Measurements from ENCODE around the gene TTC24. TPM values are rescaled to one million over a fixed set of nuclear protein-coding genes. Genes with fewer than 3 reads are reported as not detected.
"Not testable (repeated sequence)": the region's sequence is repeated elsewhere in the genome, so short reads cannot be mapped to it uniquely, and the experiment has no call there.

Gene TTC24
- total RNA-seq, 1 donor from 2014 or later, result 5.4 TPM

DNA sequence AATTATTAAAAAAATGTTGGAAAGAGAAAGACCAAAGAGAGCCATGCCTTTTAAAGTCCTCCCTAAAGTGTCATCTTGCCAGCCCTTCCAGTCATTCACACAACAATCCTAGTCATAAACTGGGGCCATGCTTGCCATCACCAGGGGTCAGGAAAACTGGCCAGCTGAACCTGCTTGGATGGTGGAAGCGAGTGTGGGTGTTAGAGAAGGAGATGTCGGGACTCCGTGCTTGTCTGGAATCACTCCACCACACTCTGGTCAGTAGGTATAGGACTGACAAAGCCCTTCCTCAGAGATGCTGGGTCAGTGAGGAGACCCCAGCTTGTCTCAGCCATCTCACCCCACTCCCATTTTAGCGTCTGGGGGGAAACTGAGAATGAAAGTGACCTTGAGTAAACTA is 36.4 kb downstream of the TTC24 start:
- intact Hi-C loops (cut with micrococcal nuclease), result no loop called here
- Mint-ChIP-seq H3K36me3 (ENCODE audit: low read depth) (no peaks in the 10 kb centered on the region), H3K27me3 (peaks cover 60% of the 10 kb centered on the region), H3K9me3 (no peaks in the 10 kb centered on the region), H3K4me3 (no peak overlapping the region), H3K27ac (no peak overlapping the region), H3K4me1 (peaks cover 2% of the 10 kb centered on the region)
- DNase-seq, result peak; percentile 53

DNA sequence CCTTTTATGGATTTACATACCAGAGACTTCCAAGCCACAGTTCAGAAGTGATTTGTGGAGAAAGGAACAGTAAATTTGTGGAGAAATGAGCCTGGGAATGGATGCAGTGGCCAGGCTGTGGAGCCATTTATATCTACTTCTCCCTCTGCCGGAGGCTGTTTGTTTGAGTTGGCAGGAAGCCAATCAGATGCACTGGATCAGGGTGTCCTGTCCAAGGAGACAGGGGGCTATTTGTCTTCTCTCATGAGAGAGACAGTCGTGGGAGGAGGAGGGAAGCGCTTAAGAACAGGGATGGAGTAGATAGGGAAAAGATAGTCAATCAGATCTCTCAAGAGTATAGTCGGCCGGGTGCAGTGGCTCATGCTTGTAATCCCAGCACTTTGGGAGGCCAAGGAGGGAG is 36.9 kb downstream of the TTC24 start:
- Mint-ChIP-seq H3K27ac (no peak overlapping the region), H3K4me1 (peaks cover 2% of the 10 kb centered on the region), H3K27me3 (peaks cover 61% of the 10 kb centered on the region), H3K36me3 (ENCODE audit: low read depth) (no peaks in the 10 kb centered on the region), H3K4me3 (no peak overlapping the region), H3K9me3 (no peaks in the 10 kb centered on the region)
- intact Hi-C loops (cut with micrococcal nuclease), result no loop called here
- DNase-seq, result peak; percentile 52

DNA sequence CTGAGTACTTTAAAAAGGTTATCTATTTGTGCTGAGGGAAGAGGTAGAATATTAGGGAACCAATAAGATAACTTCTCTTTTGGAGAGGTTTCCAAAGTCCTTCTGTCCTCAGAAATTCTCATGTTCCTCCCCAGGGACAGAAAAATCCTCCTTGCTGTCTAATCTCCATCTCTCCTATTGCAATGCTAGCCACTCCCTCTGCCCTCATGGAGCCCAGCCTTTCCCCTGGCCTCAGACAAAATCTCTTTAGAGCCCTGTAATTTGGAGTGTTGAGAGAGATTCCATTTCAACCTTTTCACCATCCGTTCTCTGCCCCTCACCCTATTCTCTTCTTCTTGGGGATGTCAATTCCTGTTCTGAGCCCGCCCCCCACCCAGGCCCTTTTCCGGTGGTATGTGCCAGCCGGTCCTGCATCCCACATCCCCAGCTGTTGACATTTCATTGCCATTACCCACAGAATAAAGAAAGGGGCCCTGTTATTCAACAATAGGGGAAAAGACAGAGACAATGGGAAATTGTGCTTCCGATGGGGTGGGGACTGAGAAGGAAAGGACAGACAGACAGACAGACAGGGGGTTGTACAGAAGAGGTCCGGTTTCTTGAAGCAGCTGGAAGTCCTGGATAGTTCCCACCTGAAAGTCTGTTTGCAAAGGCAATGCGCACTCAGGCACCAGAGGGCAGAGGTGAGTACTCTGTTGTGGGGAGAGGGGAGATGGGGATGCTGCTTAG is 39.5 kb downstream of the TTC24 start, which contains the start of gene HAPLN2:
Gene HAPLN2, plus strand, starts transcription at position 563 of the 729 bp plus-strand sequence. CDS start 4,076 bp downstream, outside the sequence.
- Mint-ChIP-seq H3K4me3 (no peak within 1 kb of the TSS), H3K27ac (no peak within 1 kb of the TSS), H3K36me3 (ENCODE audit: low read depth) (no peaks in the 10 kb centered on the region), H3K27me3 (peaks cover 66% of the 10 kb centered on the region), H3K4me1 (peaks cover 2% of the 10 kb centered on the region), H3K9me3 (no peaks in the 10 kb centered on the region)
- DNase-seq, result peak; percentile 78
- intact Hi-C loops (cut with micrococcal nuclease), result no loop called here

DNA sequence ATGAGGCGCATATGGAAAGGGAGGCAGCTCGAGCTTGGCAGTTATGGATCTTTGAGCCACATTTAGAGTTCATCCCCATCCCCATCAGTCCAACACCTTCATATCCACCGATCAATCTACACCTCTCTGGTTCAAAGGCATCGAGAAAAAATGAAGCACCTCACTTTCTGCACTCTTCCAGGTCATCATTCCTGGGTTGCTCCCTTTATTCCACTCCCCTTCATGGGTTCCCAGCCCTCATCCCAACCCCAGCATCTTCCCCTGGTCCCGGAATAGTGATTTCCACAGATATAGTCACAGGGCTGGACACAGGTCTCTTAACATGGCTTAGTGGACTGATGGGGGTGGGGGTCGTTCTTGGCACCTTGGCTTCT is 40.0 kb downstream of the TTC24 start:
- H3K27ac Mint-ChIP-seq, result no peak overlapping the region

DNA sequence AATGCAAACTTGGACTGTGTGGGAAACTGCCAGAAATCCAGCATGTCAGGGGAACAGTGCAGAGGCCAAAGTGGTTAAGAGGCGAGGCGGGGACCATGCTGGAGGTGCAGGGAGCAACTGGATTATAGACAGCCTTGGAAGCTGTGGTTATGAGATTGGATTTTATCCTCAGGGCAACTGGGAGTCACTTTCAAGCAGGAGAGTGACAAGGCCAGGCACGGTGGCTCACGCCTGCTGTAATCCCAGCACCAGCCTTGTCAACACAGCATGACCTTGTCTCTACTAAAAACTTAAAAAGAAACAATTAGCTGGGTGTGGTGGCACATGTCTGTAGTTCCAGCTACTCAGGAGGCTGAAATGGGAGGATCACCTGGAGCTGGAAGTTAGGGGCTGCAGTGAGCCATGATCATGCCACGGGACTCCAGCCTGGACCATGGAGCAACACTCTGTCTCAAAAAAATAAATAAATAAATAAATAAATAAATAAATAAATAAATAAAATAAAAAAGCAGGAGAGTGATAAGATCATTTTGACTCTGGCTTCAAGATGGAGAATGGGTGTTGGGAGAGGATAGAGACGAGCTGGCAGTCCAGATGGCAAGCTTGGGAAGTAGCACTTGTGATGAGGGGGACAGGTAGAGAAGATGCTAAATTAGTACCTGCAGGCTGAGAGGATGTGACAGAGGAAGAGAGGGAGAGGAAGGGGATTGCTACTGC is 43.2 kb downstream of the TTC24 start:
- peaks cover 10% of the 10 kb centered on the region for H3K4me1 Mint-ChIP-seq
- intact Hi-C loops (cut with micrococcal nuclease), result loop anchor here (10.0 kb wide), 1 partner anchor 302 kb away; the partner anchor contains the start of gene LRRC71
- no peak overlapping the region for H3K27ac Mint-ChIP-seq
- H3K36me3 Mint-ChIP-seq (ENCODE audit: low read depth), result peaks cover 2% of the 10 kb centered on the region
- H3K4me3 Mint-ChIP-seq, result no peak overlapping the region
- no peak for DNase-seq
- H3K9me3 Mint-ChIP-seq, result no peaks in the 10 kb centered on the region
- H3K27me3 Mint-ChIP-seq, result peaks cover 61% of the 10 kb centered on the region

More for the DNA sequence above, 40.0 kb downstream of the TTC24 start:
- no peak for DNase-seq
- no peak overlapping the region for H3K4me3 Mint-ChIP-seq
- H3K9me3 Mint-ChIP-seq, result no peaks in the 10 kb centered on the region
- no peaks in the 10 kb centered on the region for H3K36me3 Mint-ChIP-seq (ENCODE audit: low read depth)
- H3K4me1 Mint-ChIP-seq, result peaks cover 4% of the 10 kb centered on the region
- peaks cover 65% of the 10 kb centered on the region for H3K27me3 Mint-ChIP-seq
- intact Hi-C loops (cut with micrococcal nuclease), result no loop called here

DNA sequence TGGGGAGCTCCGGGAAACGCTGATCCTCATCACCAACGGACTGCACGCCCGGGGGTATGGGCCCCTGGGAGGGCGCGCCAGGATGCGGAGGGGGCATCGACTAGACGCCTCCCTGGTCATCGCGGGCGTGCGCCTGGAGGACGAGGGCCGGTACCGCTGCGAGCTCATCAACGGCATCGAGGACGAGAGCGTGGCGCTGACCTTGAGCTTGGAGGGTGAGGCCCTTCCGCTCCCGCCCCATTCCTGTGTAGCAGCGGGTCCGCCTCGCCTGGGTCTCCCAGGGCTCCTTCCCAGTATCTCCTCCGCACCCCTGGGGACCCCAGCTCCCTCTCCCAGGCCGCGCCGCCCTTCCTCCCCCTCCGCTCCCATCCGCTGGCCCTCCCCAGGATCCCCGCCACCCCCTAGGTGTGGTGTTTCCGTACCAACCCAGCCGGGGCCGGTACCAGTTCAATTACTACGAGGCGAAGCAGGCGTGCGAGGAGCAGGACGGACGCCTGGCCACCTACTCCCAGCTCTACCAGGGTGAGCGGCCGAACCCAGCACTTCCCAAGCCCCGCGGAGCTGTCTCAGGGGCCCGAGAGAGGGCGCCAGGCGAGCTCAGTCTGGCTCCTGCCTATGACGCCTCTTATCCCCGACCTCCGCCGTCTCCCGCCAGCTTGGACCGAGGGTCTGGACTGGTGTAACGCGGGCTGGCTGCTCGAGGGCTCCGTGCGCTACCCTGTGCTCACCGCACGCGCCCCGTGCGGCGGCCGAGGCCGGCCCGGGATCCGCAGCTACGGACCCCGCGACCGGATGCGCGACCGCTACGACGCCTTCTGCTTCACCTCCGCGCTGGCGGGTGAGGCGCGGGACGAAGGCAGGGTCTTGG is 44.7 kb downstream of the TTC24 start:
- Mint-ChIP-seq H3K4me1 (peaks cover 10% of the 10 kb centered on the region), H3K9me3 (no peaks in the 10 kb centered on the region), H3K27ac (no peak overlapping the region), H3K36me3 (ENCODE audit: low read depth) (peaks cover 2% of the 10 kb centered on the region), H3K4me3 (peak overlapping the region; percentile 69), H3K27me3 (peaks cover 64% of the 10 kb centered on the region)
- peak; percentile 79 for DNase-seq
- intact Hi-C loops (cut with micrococcal nuclease), result loop anchor here (10.0 kb wide), 1 partner anchor 301 kb away; the partner anchor contains the start of gene LRRC71

DNA sequence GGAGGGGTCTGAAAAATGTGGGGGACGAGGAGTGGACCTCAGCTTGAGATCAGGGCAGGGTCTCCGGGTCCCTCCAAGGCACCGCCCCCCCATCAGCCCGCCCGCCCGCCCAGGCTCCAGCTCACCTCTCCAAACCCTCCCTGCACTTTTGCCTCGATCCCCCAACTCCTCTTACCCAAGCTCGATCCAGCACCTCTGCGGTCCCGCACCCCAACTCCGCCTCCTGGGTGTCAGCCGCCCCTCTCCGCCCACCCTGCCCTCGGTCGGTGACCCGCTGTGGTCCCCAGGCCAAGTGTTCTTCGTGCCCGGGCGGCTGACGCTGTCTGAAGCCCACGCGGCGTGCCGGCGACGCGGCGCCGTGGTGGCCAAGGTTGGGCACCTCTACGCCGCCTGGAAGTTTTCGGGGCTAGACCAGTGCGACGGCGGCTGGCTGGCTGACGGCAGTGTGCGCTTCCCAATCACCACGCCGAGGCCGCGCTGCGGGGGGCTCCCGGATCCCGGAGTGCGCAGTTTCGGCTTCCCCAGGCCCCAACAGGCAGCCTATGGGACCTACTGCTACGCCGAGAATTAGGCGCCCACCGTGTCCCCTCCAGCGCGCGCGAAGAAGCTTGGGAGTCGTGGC is 45.4 kb downstream of the TTC24 start:
- Mint-ChIP-seq H3K27ac (no peak overlapping the region), H3K27me3 (peaks cover 62% of the 10 kb centered on the region), H3K9me3 (no peaks in the 10 kb centered on the region), H3K4me1 (peaks cover 9% of the 10 kb centered on the region), H3K36me3 (ENCODE audit: low read depth) (peaks cover 2% of the 10 kb centered on the region), H3K4me3 (peak overlapping the region; percentile 69)
- DNase-seq, result peak; percentile 58
- intact Hi-C loops (cut with micrococcal nuclease), result loop anchor here (1.0 to 10.0 kb wide), 4 partner anchors 32 to 300 kb away; partner anchors contain the start of gene LRRC71

DNA sequence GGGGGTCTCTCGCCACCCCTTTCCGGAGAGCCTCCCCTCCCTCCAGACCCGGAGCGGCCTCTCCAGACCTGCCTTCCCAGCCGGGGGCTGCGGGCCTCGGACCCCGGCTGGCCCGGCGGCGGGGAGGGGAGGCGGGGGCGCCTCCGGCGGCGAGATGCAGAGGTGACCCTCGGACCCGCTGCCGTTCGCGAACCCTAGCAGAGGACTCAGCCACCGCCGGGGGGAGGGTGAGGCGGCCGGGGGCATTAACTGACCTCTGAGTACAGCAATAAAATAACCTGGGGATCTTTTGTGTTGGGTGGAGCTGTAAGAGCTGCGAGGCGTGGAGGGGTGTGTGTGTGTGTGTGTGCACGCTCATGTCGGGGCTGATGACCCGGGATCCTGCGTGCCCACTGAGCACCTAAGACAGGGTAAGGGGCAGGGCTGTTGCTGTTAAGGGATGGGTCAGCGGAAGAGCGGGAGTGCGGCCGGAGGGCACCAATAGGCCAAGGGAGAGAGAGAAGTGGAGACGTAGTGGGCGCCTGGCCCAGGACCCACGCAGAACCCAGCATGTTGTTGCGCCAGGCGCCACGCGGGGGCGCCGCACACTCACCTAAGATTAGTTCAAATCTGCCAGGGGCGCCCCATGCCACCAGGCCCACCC is 46.0 kb downstream of the TTC24 start:
- H3K27ac Mint-ChIP-seq, result peak overlapping the region; percentile 50
- peak; percentile 90 for DNase-seq
- H3K9me3 Mint-ChIP-seq, result no peaks in the 10 kb centered on the region
- intact Hi-C loops (cut with micrococcal nuclease), result loop anchor here (1.0 to 10.0 kb wide), 5 partner anchors 32 to 299 kb away; partner anchors contain the start of gene LRRC71
- H3K4me1 Mint-ChIP-seq, result peaks cover 9% of the 10 kb centered on the region
- H3K36me3 Mint-ChIP-seq (ENCODE audit: low read depth), result peaks cover 2% of the 10 kb centered on the region
- H3K27me3 Mint-ChIP-seq, result peaks cover 60% of the 10 kb centered on the region
- peak overlapping the region; percentile 84 for H3K4me3 Mint-ChIP-seq

DNA sequence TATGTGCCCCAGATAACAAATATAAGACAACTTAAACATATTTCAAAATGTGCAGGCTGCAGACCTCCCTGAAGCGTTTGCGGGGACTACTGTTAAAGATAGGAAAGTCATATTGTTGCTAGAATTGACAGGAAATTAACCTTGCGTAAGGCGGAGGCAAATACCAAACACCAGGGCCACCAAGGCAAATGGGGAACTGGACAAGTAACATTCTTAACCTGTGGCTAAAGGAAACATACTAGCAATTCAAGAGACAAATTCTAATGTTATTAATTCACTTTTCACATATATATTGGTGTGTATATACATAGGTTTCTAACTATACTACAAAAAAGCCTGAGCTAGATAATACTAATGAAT is 46.5 kb downstream of the TTC24 start:
- Mint-ChIP-seq H3K9me3 (no peaks in the 10 kb centered on the region), H3K27me3 (peaks cover 62% of the 10 kb centered on the region), H3K27ac (no peak overlapping the region), H3K4me3 (peak overlapping the region; percentile 84), H3K4me1 (peaks cover 9% of the 10 kb centered on the region), H3K36me3 (ENCODE audit: low read depth) (peaks cover 2% of the 10 kb centered on the region)
- no peak for DNase-seq
- intact Hi-C loops (cut with micrococcal nuclease), result loop anchor here (1.0 to 10.0 kb wide), 3 partner anchors 52 to 299 kb away; partner anchors contain the start of gene LRRC71

DNA sequence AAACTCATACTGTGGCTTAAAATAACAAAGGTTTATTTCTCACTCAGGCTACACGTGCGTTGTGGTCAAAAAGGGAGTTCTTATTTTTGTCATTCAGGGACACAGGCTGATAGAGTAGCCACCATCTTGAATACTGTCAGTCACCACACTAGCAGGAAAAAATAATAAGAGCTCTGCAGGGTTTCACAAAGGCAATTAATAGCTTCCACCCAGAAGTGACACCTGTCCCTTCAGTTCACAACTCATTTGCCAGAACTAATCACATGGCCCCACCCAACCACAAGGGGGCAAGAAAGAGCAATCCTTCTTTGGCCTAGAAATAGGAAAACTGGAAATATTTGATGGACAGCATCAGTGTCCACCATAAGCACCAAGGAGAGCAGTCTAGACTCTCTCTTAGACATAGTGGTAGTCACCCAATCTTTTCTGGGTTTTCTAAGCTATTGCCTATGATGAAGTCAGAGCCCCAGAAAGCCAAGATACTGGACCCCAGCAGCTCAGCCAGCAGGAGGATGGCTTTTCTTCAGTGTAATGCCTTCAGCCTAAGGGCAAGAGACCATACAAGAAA is 47.9 kb downstream of the TTC24 start:
- peaks cover 2% of the 10 kb centered on the region for H3K36me3 Mint-ChIP-seq (ENCODE audit: low read depth)
- intact Hi-C loops (cut with micrococcal nuclease), result loop anchor here (5.0 to 10.0 kb wide), 2 partner anchors 190 to 297 kb away; partner anchors contain the start of gene LRRC71
- H3K27ac Mint-ChIP-seq, result no peak overlapping the region
- no peaks in the 10 kb centered on the region for H3K9me3 Mint-ChIP-seq
- no peak overlapping the region for H3K4me3 Mint-ChIP-seq
- DNase-seq, result peak; percentile 84
- H3K27me3 Mint-ChIP-seq, result peaks cover 64% of the 10 kb centered on the region
- peaks cover 9% of the 10 kb centered on the region for H3K4me1 Mint-ChIP-seq

DNA sequence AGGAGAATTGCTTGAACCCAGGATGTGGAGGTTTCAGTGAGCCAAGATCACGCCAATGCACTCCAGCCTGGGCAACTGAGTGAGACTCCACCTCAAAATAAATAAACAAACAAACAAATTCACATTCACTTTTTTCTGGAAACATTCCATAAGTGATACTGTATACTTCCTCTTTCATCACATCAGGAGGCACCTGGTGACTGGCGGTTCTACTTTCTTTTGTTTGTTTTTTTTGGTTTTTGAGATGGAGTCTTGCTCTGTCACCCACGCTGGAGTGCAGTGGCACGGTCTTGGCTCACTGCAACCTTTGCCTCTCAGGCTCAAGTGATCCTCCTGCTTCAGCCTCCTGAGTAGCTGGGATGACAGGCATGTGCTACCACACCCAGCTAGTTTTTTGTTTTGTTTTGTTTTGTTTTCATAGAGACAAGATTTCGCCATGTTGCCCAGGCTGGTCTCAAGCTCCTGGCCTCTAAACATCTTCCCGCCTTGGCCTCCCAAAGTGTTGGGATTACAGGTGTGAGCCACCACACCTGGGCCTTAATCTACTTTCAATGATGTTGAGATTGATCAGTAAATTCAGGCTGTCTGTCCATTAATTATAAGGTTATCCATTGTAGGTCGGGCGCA is 50.4 kb downstream of the TTC24 start:
- Mint-ChIP-seq H3K9me3 (no peaks in the 10 kb centered on the region), H3K4me1 (peaks cover 6% of the 10 kb centered on the region), H3K36me3 (ENCODE audit: low read depth) (peaks cover 2% of the 10 kb centered on the region), H3K27ac (no peak overlapping the region), H3K27me3 (peaks cover 68% of the 10 kb centered on the region), H3K4me3 (no peak overlapping the region)
- DNase-seq, result no peak
- intact Hi-C loops (cut with micrococcal nuclease), result loop anchor here (5.0 to 10.0 kb wide), 2 partner anchors 193 to 295 kb away; partner anchors contain the start of gene LRRC71

DNA sequence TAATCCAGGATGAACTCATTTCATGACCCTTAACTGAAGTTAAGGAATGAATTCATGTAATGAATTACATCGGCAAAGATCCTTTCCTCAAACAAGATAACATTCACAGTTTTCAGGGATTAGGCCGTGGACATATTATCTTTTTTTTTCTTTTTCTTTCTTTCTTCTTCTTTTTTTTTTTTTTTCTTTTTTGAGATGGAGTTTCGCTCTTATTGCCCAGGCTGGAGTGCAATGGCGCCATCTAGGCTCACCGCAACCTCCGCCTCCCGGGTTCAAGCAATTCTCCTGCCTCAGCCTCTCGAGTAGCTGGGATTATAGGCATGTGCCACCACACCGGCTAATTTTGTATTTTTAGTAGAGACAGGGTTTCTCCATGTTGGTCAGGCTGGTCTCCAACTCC is 51.6 kb downstream of the TTC24 start:
- H3K4me1 Mint-ChIP-seq; H3K4me3 Mint-ChIP-seq; intact Hi-C loops (cut with micrococcal nuclease); H3K36me3 Mint-ChIP-seq (ENCODE audit: low read depth); H3K9me3 Mint-ChIP-seq; DNase-seq; H3K27ac Mint-ChIP-seq: not testable (repeated sequence)
- H3K27me3 Mint-ChIP-seq, result peaks cover 65% of the 10 kb centered on the region

Data from activated CD4-positive, alpha-beta T cell treated with anti-CD3 and anti-CD28 coated beads, Interleukin-2, amount 10 ng/mL, durations not matched to agents 24 days and 14 days (primary cell).